Measurements from ENCODE around the gene ZNF165. TPM values are rescaled to one million over a fixed set of nuclear protein-coding genes. Genes with fewer than 3 reads are reported as not detected.
A peak's percentile ranks its signal among the peaks of the same experiment; 100 is the strongest.
"Not testable (repeated sequence)": the region's sequence is repeated elsewhere in the genome, so short reads cannot be mapped to it uniquely, and the experiment has no call there.

ZNF165 gene
- total RNA-seq, 1 experiment from 2014 or later, result 4.4 TPM

DNA sequence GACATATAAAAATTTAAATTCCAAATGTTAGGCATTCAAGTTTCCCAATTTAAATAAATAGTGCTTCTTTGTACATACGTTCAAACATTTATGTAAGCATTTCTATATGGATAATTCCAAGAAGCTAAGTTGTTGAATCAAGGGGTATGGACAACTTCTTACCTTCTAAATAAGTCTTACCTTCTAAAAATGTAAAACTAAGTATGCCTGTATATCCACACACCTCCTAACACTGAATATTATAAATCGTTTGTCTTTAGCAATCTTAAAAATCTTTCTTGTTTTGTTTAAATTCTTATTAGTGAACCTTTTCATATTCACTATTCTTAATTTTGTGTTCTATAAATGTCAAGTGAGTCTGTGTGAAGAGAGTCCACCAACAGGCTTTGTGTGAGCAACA is 41.5 kb downstream of the ZNF165 start:
- DNase-seq (ENCODE audit: low spot score), result no peak

DNA sequence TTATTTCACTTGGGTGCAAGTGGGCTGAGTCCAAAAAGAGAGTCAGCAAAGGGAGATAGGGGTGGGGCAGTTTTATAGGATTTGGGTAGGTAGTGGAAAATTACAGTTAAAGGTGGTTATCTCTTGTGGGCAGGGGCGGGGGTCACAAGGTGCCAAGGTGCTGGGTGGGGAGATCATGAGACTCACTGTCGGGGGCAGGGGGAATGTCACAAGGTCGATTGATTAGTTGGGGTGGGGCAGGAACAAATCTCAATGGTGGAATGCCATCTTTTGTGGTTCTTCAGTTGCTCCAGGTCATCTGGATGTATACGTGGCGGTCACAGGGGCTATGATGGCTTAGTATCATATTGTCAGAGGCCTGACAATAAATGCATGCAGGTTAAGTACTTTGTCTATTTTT is 41.9 kb downstream of the ZNF165 start:
- DNase-seq (ENCODE audit: low spot score), result not testable (repeated sequence)

DNA sequence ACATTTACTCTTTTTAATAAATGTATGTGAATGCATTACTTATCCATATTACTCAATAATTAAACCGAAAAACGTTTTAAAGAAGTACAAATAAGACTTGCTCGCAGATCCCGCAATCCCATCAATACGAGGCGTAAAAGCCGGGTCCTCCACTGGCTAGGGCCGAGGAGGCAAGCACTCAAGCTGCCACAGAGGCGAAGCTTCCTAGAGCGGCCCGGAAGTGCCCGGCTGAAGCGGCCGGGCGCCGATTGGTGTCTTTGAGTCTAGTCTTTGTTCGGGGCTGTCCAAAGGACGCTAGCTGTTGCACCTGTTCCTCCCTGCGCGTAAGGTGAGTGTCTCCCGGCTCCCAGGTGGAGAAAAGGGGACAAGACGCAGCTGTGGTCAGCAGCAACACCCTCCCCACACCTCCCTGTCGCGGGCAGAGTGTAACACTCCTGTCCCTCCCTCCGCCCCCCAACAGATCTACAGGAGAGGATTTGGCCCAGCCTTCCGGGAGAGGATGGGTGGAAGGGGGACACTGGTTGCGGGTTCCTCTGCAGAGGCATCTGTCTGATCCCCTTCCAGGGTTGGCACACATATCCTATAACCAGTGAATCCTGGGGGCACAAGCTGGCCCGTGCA is 44.1 kb downstream of the ZNF165 start, which contains the start of gene ZSCAN16:
ZSCAN16 (plus strand) TSS at position 260 of the 621 bp plus-strand sequence. CDS start 835 bp downstream, outside the sequence.
- DNase-seq (ENCODE audit: low spot score), result peak; percentile 95

DNA sequence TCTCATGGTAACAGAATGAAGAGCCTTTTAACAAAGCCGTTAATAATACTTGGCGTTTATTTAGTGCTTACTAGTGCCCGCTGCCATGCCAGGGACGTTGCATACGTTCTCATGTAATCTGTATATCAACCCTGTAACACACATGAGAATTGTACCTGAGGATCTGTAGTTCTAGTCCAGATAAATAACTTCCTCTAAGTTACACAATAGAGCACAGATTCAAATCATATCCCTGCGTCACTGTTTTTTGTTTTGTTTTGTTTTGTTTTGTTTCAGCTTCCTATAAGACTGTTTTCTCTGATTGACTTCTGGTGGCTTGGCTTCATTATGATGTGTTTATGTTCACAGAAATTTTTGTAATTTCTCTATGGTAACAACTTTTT is 44.6 kb downstream of the ZNF165 start:
- DNase-seq (ENCODE audit: low spot score), result no peak

DNA sequence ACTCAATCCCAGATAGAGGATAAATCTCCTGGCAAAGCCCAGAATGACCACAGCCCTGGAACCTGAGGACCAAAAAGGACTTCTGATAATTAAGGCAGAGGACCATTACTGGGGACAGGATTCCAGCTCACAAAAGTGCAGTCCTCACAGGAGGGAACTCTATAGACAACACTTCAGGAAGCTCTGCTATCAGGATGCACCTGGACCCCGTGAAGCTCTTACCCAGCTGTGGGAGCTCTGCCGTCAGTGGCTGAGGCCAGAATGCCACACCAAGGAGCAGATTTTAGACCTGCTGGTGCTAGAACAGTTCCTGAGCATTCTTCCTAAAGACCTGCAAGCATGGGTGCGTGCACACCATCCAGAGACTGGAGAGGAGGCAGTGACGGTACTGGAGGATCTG is 45.0 kb downstream of the ZNF165 start:
- no peak for DNase-seq (ENCODE audit: low spot score)

GRCh38 chr6:28134015-28134414 is 53.6 kb downstream of the ZNF165 start:
- DNase-seq (ENCODE audit: low spot score), result peak; percentile 33

DNA sequence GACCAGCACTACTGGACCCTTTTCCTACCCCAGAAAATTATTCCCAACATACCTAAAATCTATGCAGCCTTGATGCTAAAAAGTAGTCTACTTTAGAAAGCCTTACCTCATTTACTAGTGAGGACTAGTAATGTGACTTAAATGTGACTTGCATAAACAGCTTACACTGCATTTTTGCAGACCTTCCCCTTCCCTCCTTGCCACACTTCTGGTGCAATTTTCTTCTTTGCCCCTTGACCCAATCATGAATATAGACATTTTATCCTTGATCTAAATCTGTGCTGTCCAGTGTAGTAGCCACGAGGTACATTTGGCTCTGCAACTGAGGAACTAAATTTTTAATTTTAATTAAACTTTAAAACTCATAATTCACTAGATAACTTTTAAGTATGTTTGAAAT is 54.3 kb downstream of the ZNF165 start:
- no peak for DNase-seq (ENCODE audit: low spot score)

GRCh38 chr6:28135393-28135792 is 55.0 kb downstream of the ZNF165 start:
- no peak for DNase-seq (ENCODE audit: low spot score)

DNA sequence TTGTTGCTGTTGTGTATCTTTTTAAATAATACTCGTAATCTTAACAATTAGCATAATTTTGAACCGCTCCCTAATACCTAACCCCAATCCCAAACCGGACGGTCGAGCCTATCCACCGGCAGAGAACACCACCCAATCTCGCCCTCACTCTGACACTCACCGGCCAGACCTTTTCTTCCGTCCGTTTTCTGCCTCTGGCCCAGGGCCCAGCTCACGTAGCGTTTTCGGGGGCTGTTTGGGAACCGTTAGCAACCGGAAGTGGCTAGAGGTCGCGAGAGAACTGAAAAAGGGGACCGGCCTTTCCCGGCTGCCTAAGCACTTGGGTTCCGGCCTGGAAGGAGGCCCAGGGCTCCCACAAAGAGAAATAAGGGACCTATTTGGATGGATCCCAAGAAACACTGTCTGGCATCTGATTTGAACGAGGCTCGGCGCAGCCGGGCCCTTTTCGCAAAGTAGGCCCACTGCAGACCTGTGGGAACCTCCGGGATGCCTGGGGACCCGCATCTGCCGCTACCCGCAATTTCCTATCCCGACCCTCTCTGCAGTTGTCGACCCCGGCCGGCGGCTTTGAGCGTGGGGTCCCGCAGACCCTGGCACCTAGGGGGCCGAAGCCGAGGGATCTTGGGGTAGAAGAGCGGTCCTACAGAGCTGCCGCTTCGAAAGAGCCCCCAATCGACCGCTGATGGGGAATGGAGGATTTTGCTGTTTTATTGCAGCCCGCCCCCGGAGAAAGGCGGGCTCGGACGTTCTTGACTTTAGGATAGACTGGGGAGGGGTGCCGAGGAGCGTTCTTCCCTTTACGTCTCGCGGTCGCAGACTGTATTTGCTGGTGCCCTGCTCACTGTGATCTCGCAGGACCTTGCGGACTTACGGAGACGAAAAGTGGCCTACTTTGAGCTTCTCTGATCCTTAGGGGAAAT is 56.5 kb downstream of the ZNF165 start:
- peak; percentile 89 for DNase-seq (ENCODE audit: low spot score)

GRCh38 chr6:28137505-28137981 is 57.2 kb downstream of the ZNF165 start:
- peak; percentile 26 for DNase-seq (ENCODE audit: low spot score)

Other genes with a start within 250 kb of the ZNF165 start
- not detected in 2 replicates for gene OR2B2, start 168.2 kb upstream of the ZNF165 start, total RNA-seq (2014; rRNA removed; shearing (Covaris generic))
- gene OR2B6, start 123.3 kb upstream of the ZNF165 start, total RNA-seq (2014; rRNA removed; shearing (Covaris generic)), result not detected in 2 replicates
- 4.5 and 5.8 TPM in 2 replicates for gene ZSCAN16, start 44.0 kb downstream of the ZNF165 start, total RNA-seq (2014; rRNA removed; shearing (Covaris generic))
- gene ZKSCAN8, start 61.3 kb downstream of the ZNF165 start, total RNA-seq (2014; rRNA removed; shearing (Covaris generic)), result 5.3 and 5.7 TPM in 2 replicates
- gene ZSCAN9, start 144.7 kb downstream of the ZNF165 start, total RNA-seq (2014; rRNA removed; shearing (Covaris generic)), result 6.8 and 6.9 TPM in 2 replicates
- 0.60 and 1.0 TPM in 2 replicates for gene ZKSCAN4, start 171.7 kb downstream of the ZNF165 start, total RNA-seq (2014; rRNA removed; shearing (Covaris generic))
- gene NKAPL, start 178.7 kb downstream of the ZNF165 start, total RNA-seq (2014; rRNA removed; shearing (Covaris generic)), result not detected in 2 replicates
- gene ZSCAN26, start 186.6 kb downstream of the ZNF165 start, total RNA-seq (2014; rRNA removed; shearing (Covaris generic)), result 1.0 and 3.2 TPM in 2 replicates
- gene PGBD1, start 201.0 kb downstream of the ZNF165 start, total RNA-seq (2014; rRNA removed; shearing (Covaris generic)), result 0.97 and 1.2 TPM in 2 replicates

Measured in HT-29 (cell line).